Prostate gland (tissue), 2 donors: ENCODE results near the gene SSRP1. TPM values are rescaled to one million over a fixed set of nuclear protein-coding genes. Genes with fewer than 3 reads are reported as not detected.

ENCODE experiments used
- DNase-seq: peaks from one replicate; pipeline ENCODE4 v3.0.0-alpha.2; 2019; ENCODE audit warnings: low spot score
- H3K27ac ChIP-seq, 2 donors: fragments of 200-600 bp; sonication (generic); 2 replicates each; pipeline ENCODE4 v1.5.1; 2017 to 2019
- H3K27me3 ChIP-seq: fragments of 200-600 bp; sonication (generic); replicated peaks from 2 replicates; pipeline ENCODE4 v1.5.1; 2019; ENCODE audit not compliant: insufficient read depth
- H3K36me3 ChIP-seq, 2 donors: fragments of 200-600 bp; sonication (generic); 1 replicate in 1 of 2; 2 replicates in 1 of 2; pipeline versions ENCODE4 v1.5.1 to v1.8.1; 2017 to 2019
- H3K4me1 ChIP-seq: fragments of 200-600 bp; sonication (generic); replicated peaks from 2 replicates; pipeline ENCODE4 v1.5.1; 2019
- H3K4me3 ChIP-seq, 2 donors: fragments of 200-600 bp; sonication (generic); 2 replicates each; pipeline ENCODE4 v1.5.1; 2017 to 2019
- H3K9me3 ChIP-seq: fragments of 200-600 bp; sonication (generic); 2 replicates; pipeline ENCODE4 v1.5.1; 2017
- CTCF ChIP-seq, 4 experiments: fragments of 200-600 bp in 2 of 4; fragments of 450-650 bp in 2 of 4; sonication (generic) in 2 of 4; IDR thresholded peaks; 1 replicate in 3 of 4; 2 replicates in 1 of 4; pipeline ENCODE4 v1.5.1; 2016 to 2019; ENCODE audit warnings: antibody characterized with exemption in 4 of 4, mild to moderate bottlenecking in 2 of 4, moderate library complexity in 2 of 4
- POLR2A ChIP-seq: fragments of 450-650 bp; IDR thresholded peaks from one replicate; pipeline ENCODE4 v1.6.1; 2016; ENCODE audit warnings: antibody characterized with exemption, mild to moderate bottlenecking
- POLR2AphosphoS5 ChIP-seq: sonication (generic); formaldehyde crosslinking; IDR thresholded peaks from one replicate; pipeline ENCODE4 v1.6.1; 2017; ENCODE audit warnings: antibody characterized with exemption
- WGBS: methylation state at CpG from one replicate; pipeline ENCODE4 v1.1.5; 2018; 5-methylcytosine and 5-hydroxymethylcytosine counted together
- intact Hi-C: fragments of 100-400 bp; cut with DNase I; formaldehyde crosslinking; loops from one replicate; pipeline ENCODE4 v1.14.2; 2022
- total RNA-seq, 2 donors: library from RNA; depleted of rRNA; stranded (reverse); fragments of >200 nt; gene quantifications; one replicate each; pipeline ENCODE4 v1.1.0, GENCODE V29; 2016

Gene SSRP1
- total RNA-seq, 2 donors from 2014 or later: 82.6 to 85.4 TPM

DNA sequence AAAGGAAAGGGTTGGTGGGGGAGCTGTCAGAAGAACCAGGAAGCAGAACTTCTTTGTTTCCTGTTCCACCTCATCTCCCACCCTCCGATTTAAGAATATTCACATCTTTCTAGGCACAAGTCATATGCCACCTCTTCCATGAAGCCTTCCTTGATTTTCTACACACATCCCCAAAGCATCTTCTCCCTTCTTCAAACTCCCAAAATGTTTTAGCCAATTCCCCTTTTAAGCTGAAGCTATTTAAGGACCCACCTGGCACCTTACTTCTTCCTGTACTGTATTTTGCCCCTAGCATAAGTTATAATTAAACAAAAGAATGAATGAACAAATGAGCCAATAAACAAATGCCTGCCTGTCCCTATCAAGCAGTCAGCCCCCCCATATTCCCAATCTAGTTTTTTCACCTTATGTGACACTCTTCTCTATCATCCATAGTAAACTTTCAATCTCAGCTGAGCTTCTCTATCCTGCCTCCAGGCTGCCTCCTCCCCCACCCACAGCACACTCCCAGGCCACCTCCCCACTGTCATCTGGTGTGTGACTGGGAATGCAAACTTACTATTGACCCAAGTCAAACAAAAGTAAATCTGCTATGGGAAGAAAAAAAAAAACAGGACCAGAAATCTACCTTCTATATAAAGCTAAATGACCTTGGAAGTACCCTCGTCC is 14.8 kb downstream of the SSRP1 start:
- Histone ChIP-seq H3K9me3 (no peaks in the 10 kb centered on the region), H3K36me3 (peaks cover 0 to 20% of the 10 kb centered on the region in 2 donors), H3K4me3 (peak overlapping the region; percentile 81 to 94), H3K4me1 (peaks cover 40% of the 10 kb centered on the region), H3K27me3 (no peaks in the 10 kb centered on the region), H3K27ac (peak overlapping the region; percentile 97 to 99)
- WGBS: 49% methylated on average over 2 of the region's 2 CpGs
- peak; percentile 58 for DNase-seq
- intact Hi-C loops: loop anchor here (10.0 kb wide), 1 partner anchor 1254 kb away; the partner anchor contains the start of genes LPXN and ZFP91
- TF ChIP-seq CTCF (IDR thresholded peaks at IDR 0.05) (peak in 1 of 4 experiments; percentile 34), POLR2AphosphoS5 (peak; percentile 56), POLR2A (no peak)

DNA sequence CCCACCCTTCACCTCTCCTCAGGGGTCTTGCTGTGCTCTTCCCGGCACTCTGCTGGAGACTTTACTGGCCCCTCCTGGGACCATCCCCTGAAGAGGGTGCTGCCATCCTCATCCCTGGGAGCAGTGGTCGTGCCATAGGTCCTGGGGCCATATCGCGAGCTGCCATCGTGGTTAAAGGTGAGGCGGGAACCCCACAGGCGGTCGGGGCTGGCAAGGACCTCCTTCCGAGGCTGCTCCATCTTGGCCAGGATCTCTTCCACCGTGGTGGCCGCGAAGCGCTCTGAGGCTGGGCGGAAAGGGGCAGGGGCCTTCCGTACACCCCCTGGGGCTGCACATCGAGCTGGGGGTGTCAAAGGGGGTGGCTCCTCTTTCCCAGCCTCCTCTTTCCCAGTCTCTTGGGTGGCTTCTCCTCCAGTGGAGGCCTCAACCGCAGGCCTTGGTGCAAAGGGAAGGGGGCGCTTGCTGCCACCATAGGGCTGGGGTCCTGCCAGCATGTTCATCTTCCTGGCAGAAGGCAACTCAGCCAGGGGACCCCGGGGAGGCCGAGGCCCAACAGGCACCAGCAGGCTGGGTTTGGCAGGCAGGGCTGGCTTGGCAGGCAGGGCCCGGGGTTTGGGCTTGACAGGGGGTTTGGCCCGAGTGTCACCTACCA is 15.5 kb downstream of the SSRP1 start:
- Histone ChIP-seq H3K27me3 (no peaks in the 10 kb centered on the region), H3K4me3 (peak overlapping the region in 1 of 2 donors; percentile 94), H3K9me3 (no peaks in the 10 kb centered on the region), H3K36me3 (peaks cover 0 to 21% of the 10 kb centered on the region in 2 donors), H3K4me1 (peaks cover 39% of the 10 kb centered on the region), H3K27ac (peak overlapping the region; percentile 97 to 99)
- intact Hi-C loops: loop anchor here (10.0 kb wide), 1 partner anchor 1255 kb away; the partner anchor contains the start of genes LPXN and ZFP91
- no peak for DNase-seq
- WGBS: 76% methylated on average over 22 of the region's 22 CpGs
- TF ChIP-seq POLR2A: no peak
- TF ChIP-seq CTCF (IDR thresholded peaks at IDR 0.05): no peak
- no peak for TF ChIP-seq POLR2AphosphoS5

GRCh38 chr11:57318178-57318577 is 17.5 kb downstream of the SSRP1 start:
- intact Hi-C loops: no loop called here
- H3K4me3 ChIP-seq: peak overlapping the region in 1 of 2 donors; percentile 17
- H3K9me3 ChIP-seq: no peaks in the 10 kb centered on the region
- no peak for DNase-seq
- H3K27me3 ChIP-seq: no peaks in the 10 kb centered on the region
- H3K36me3 ChIP-seq: peaks cover 3 to 37% of the 10 kb centered on the region in 2 donors
- WGBS: 47% methylated on average over 2 of the region's 2 CpGs
- TF ChIP-seq CTCF (IDR thresholded peaks at IDR 0.05) (no peak), POLR2AphosphoS5 (peak; percentile 59), POLR2A (no peak)
- peaks cover 39% of the 10 kb centered on the region for H3K4me1 ChIP-seq
- H3K27ac ChIP-seq: peak overlapping the region; percentile 68 to 71

DNA sequence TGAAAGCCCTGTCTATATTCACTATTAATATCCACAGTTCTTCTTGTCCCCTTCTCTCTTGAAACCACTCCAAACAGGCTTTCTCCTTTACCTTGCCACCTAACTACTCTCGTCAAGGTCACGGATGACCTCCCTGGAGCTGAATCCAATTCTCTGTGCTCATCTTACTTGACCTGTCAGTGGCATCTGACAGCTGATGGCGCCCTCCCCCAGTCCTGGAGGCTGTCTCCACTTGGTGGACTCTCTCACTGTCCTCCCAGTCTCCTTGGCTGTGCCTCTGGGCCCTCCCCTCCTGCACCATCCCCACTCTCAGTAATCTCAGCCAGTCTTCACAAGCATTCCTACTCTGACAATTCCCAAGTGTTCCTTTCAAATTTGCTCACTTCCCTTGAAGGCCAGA is 19.7 kb downstream of the SSRP1 start:
- H3K36me3 ChIP-seq: peaks cover 6 to 43% of the 10 kb centered on the region in 2 donors

More for the DNA sequence above, 19.7 kb downstream of the SSRP1 start:
- no peak overlapping the region for H3K4me3 ChIP-seq
- DNase-seq: no peak
- TF ChIP-seq CTCF (IDR thresholded peaks at IDR 0.05) (no peak), POLR2AphosphoS5 (no peak), POLR2A (no peak)
- H3K4me1 ChIP-seq: peaks cover 41% of the 10 kb centered on the region
- H3K27ac ChIP-seq: peak overlapping the region; percentile 41 to 68
- H3K9me3 ChIP-seq: no peaks in the 10 kb centered on the region
- WGBS: 59% methylated on average over 3 of the region's 3 CpGs
- intact Hi-C loops: no loop called here
- no peaks in the 10 kb centered on the region for H3K27me3 ChIP-seq
